Natural killer cell treated with Interleukin-12 subunit alpha and Interleukin-12 subunit beta and Interleukin-15 and Interleukin-18, amount 100 ng/mL, for 72 hours (primary cell): ENCODE data around the gene CFAP73. TPM values are rescaled to one million over a fixed set of nuclear protein-coding genes. Genes with fewer than 3 reads are reported as not detected.

Source experiments
- ATAC-seq, 2 donors: fragments of 150-1000 bp; cut with Tn5 transposase in 1 of 2; sonication (Bioruptor Pico), chemical (Tn5 transposase) in 1 of 2; 2 replicates each; pipeline ENCODE4 v1.10.0; 2021
- DNase-seq: peaks from one replicate; pipeline ENCODE4 v3.0.0; 2022; ENCODE audit warnings: low spot score
- H3K27ac Mint-ChIP-seq, 2 donors: 1 replicate in 1 of 2; 2 replicates in 1 of 2; pipeline ENCODE4 v1.8.0; 2022; ENCODE audit warnings: mixed read lengths in 2 of 2, mild to moderate bottlenecking in 1 of 2, moderate library complexity in 1 of 2
- H3K27me3 Mint-ChIP-seq, 2 donors: 1 replicate in 1 of 2; 2 replicates in 1 of 2; pipeline ENCODE4 v1.8.0; 2022; ENCODE audit warnings: mixed read lengths in 2 of 2
- H3K36me3 Mint-ChIP-seq: one replicate; pipeline ENCODE4 v1.8.0; 2022; ENCODE audit warnings: mixed read lengths
- H3K4me1 Mint-ChIP-seq, 2 donors: 1 replicate in 1 of 2; 2 replicates in 1 of 2; pipeline ENCODE4 v1.8.0; 2022; ENCODE audit warnings: low read depth in 2 of 2, mixed read lengths in 2 of 2, mild to moderate bottlenecking in 1 of 2
- H3K4me3 Mint-ChIP-seq: one replicate; pipeline ENCODE4 v1.8.0; 2022; ENCODE audit warnings: mixed read lengths
- H3K9me3 Mint-ChIP-seq: 2 replicates; pipeline ENCODE4 v1.8.0; 2022; ENCODE audit warnings: mixed read lengths
- total RNA-seq, 2 donors: library from RNA; stranded (reverse); gene quantifications; one replicate each; pipeline ENCODE4 v1.2.3, GENCODE V29; 2022

Gene CFAP73
- total RNA-seq, 2 donors from 2014 or later = 0.28 TPM; not detected in 1

DNA sequence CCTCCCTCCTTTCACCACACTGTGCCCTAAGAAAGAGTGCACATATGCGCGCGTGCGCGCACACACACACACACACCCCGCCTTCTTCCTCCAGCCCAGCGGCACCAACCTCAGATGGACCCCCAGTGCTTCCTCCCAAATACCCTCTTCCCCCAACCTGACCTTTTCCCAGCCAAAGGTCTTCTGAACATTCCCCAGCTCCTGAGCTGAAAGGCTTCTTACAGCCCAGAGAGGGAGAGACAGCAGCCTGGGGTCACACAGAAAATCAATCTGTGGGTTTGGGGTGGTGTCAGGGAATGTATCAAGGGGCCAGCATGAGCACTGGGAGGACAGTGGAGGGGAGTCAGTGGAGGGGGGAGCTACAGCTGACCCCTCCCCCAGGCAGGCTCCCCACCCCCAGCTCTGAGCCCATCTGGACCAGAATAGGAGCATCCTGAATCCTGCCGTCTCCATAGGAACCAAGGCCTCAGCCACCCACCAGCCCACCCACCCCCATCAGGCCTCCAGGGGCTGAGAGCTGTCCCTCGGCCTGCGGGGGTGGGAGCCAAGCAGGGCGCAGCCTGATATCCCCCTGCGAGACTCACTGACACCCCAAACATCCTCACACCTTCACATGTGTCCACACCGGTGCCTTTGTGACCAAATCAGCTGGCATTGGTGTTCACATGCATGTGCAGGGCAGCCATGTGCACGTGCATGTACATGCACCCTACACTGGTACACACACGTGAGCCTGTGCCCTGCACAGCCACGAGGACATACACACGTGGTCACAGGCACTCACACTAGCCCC is 19.7 kb upstream of the CFAP73 start:
- Mint-ChIP-seq H3K4me1 (no peaks in the 10 kb centered on the region), H3K4me3 (no peak overlapping the region), H3K9me3 (no peaks in the 10 kb centered on the region), H3K27ac (no peak overlapping the region), H3K36me3 (no peaks in the 10 kb centered on the region), H3K27me3 (peaks cover 7 to 9% of the 10 kb centered on the region in 2 donors)
- DNase-seq = peak; percentile 38
- ATAC-seq = peak in 1 of 2 donors; percentile 2

GRCh38 chr12:113130457-113131135 is 18.9 kb upstream of the CFAP73 start:
- peak; percentile 45 for DNase-seq
- Mint-ChIP-seq H3K27ac (no peak overlapping the region), H3K4me3 (no peak overlapping the region), H3K27me3 (peaks cover 7 to 9% of the 10 kb centered on the region in 2 donors), H3K36me3 (no peaks in the 10 kb centered on the region), H3K4me1 (no peaks in the 10 kb centered on the region), H3K9me3 (no peaks in the 10 kb centered on the region)
- peak; percentile 17 to 55 for ATAC-seq

DNA sequence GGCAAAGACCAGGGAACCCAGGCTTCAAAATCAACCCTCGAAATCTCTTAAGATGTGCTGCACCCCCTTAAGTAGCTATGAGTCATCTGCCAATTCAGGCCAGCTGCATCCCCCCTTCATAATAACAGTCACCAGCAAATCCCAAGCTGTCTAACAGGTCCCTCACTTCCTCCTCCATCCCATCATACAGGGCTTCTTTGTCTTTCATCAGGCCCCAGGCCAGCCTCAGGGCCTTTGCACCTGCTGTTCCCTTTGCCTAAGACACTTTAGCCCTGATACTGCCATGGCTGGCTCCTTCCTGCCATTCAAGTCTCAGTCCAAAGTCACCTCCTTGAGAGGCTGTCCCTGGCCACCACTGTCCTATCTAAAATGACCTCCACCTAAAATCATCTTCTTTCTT is 18.0 kb upstream of the CFAP73 start:
- Mint-ChIP-seq H3K4me3 (no peak overlapping the region), H3K36me3 (no peaks in the 10 kb centered on the region), H3K27ac (no peak overlapping the region), H3K4me1 (peaks cover 0 to 2% of the 10 kb centered on the region in 2 donors), H3K27me3 (peaks cover 7 to 12% of the 10 kb centered on the region in 2 donors), H3K9me3 (no peaks in the 10 kb centered on the region)
- no peak for DNase-seq
- ATAC-seq = no peak

DNA sequence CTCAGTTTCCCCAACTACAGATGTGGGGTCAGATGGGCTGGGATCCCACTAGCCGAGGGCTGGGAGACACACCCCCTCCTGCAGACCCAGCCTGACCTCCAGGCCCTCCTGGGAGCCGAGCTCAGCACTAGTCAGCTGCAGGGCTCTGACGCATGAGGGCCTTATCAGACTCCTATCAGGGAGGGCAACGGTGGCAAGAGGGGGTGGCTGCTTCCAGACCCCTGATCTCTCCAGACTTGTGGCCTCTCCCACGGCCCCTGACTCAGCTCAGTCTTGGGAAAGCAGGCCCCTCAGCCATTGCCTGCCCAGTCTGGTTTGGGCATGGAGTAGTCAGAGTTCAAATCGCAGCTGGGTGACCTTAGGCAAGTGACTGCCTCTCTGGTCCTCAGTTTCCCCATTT is 16.5 kb upstream of the CFAP73 start:
- Mint-ChIP-seq H3K4me3 (no peak overlapping the region), H3K9me3 (no peaks in the 10 kb centered on the region), H3K27ac (no peak overlapping the region), H3K27me3 (peaks cover 7 to 14% of the 10 kb centered on the region in 2 donors), H3K4me1 (peaks cover 0 to 2% of the 10 kb centered on the region in 2 donors), H3K36me3 (no peaks in the 10 kb centered on the region)
- ATAC-seq (no peak), DNase-seq (peak; percentile 50)

GRCh38 chr12:113133666-113134065 is 15.9 kb upstream of the CFAP73 start:
- no peaks in the 10 kb centered on the region for H3K9me3 Mint-ChIP-seq
- peaks cover 2 to 10% of the 10 kb centered on the region in 2 donors for H3K27me3 Mint-ChIP-seq
- H3K4me1 Mint-ChIP-seq = peaks cover 0 to 2% of the 10 kb centered on the region in 2 donors
- ATAC-seq (no peak), DNase-seq (no peak)
- H3K27ac Mint-ChIP-seq = no peak overlapping the region
- H3K4me3 Mint-ChIP-seq = no peak overlapping the region
- no peaks in the 10 kb centered on the region for H3K36me3 Mint-ChIP-seq

- no peak overlapping the region for H3K27ac Mint-ChIP-seq
- H3K36me3 Mint-ChIP-seq = no peaks in the 10 kb centered on the region
- H3K9me3 Mint-ChIP-seq = no peaks in the 10 kb centered on the region
- H3K4me1 Mint-ChIP-seq = peaks cover 0 to 2% of the 10 kb centered on the region in 2 donors
- H3K27me3 Mint-ChIP-seq = peaks cover 0 to 8% of the 10 kb centered on the region in 2 donors
- H3K4me3 Mint-ChIP-seq = no peak overlapping the region
- DNase-seq = no peak
- ATAC-seq = no peak
Measured at GRCh38 chr12:113134071-113134470, 15.5 kb upstream of the CFAP73 start.

- H3K9me3 Mint-ChIP-seq = no peaks in the 10 kb centered on the region
- no peak overlapping the region for H3K4me3 Mint-ChIP-seq
- H3K4me1 Mint-ChIP-seq = peaks cover 0 to 2% of the 10 kb centered on the region in 2 donors
- peaks cover 0 to 8% of the 10 kb centered on the region in 2 donors for H3K27me3 Mint-ChIP-seq
- H3K36me3 Mint-ChIP-seq = no peaks in the 10 kb centered on the region
- ATAC-seq (no peak), DNase-seq (no peak)
- no peak overlapping the region for H3K27ac Mint-ChIP-seq
Measured at GRCh38 chr12:113134521-113134951, 15.0 kb upstream of the CFAP73 start.

DNA sequence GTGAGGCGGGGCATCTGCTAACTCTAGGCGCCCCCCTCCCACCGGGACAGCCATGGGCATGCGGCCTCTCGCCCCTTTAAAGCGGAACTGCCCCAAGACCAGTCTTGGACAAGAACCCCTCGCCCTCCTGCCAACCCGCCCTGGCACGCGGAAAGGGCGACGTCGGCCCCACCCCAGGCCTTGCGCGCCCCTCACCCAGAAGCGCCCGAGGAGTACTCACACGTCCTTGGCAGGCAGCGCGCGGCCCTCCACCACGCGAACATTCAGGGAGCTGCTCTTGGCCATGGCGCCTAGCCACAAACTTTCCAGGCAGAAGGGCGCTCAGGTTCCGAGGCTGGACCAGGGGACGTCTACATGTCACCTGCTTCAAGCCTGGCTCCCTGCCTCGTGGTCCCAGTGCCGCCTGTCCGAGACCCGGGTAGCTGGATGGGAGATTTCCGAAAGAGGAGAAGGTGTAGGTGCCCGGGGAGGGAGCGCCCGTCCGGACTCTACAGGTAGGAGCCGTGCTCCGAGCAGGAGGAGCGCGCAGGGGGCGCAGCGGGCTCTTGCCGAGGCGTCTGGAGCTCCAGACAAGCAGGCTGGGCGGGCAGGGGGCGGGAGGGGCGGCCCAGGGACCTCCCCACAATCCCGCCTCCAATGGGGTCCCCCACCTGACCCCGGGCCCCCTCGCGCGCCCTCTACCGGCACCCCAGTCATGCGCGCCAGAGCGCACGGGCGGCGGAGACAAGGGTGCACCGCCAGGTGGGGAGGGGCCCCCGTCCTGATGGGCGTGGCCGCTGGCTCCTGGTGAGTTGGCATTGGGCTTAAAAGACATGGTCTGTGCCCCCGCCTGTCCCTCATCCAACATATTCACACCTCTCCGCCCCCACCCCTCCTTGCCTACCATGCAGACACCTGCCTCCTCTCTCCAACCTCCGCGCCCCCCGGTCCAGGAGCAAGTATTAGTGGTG is 14.1 kb upstream of the CFAP73 start, which contains the start of gene RASAL1:
Gene RASAL1, minus strand, starts transcription at position 584 of the 950 bp plus-strand sequence. Its CDS starts 299 bp downstream, at position 285.
- no peak for DNase-seq
- Mint-ChIP-seq H3K9me3 (no peaks in the 10 kb centered on the region), H3K4me1 (peaks cover 0 to 2% of the 10 kb centered on the region in 2 donors), H3K36me3 (no peaks in the 10 kb centered on the region), H3K27me3 (peaks cover 0 to 8% of the 10 kb centered on the region in 2 donors), H3K27ac (no peak within 1 kb of the TSS), H3K4me3 (no peak within 1 kb of the TSS)
- peak; percentile 36 to 51 for ATAC-seq

DNA sequence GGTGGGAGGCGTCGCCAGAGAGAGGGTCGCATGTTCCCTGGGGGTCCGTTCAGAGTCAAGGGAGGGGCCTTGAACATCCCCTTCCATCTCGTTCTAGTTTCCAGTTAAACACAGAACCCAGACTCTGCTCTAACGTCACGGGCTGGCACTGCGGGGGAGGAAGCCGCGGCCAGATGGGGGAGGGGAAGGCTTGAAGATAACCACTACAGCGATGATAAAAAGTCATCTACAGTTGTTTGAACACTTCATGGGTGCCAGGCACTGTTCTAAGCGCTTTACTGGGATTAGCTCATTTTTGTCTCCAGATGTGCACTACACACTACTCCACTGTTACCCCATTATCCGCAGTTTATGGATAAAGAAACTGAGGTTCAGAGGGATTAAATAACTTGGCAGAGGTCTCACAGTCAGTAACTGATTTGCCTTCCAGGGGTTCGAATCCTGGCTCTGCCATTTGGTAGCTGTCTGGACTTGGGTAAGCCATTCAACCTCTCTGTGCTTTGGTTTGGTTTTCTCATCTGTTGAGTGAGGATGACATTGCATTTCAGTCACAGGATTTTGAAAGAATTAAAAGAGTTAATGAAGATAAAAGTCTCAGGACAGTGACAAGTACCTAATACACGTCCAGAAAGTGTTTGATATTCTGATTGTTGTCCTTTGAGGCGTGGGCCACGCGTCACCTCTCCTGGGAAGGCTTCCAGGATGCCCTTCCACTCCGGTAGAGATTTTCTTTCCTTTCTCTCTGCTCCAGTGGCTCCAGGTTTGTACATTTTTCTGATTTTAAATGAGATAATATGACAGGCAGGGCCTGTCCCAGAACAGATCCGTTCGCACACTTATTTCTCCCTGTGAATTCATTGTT is 13.2 kb upstream of the CFAP73 start:
- Mint-ChIP-seq H3K27me3 (peaks cover 0 to 8% of the 10 kb centered on the region in 2 donors), H3K27ac (no peak overlapping the region), H3K9me3 (no peaks in the 10 kb centered on the region), H3K4me3 (no peak overlapping the region), H3K36me3 (no peaks in the 10 kb centered on the region), H3K4me1 (peaks cover 0 to 2% of the 10 kb centered on the region in 2 donors)
- no peak for ATAC-seq
- DNase-seq = no peak

DNA sequence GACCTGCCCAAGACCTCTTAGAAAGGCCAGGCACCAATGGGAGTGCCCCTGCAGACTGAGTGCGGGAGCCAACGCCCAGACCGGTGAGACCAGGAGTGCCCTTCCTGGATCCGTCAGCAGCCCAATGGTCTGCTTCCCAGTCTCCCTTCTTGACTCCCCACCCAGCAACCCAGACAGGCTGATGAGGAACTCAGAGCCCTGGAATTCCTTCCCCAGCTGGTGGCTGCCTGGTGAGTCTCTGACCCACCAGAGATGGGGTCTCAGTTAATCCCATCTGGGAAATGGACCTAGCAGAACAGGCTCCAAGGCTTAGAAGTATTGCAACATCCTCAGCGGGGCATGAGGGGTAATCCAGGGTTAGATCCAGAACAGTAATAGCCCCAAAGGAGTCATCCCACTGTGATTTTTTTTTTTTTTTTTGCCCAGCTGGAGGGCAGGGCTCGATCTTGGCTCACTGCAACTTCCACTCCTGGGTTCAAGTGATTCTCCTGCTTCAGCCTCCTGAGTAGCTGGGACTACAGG is 12.5 kb upstream of the CFAP73 start:
- DNase-seq = no peak
- Mint-ChIP-seq H3K9me3 (no peaks in the 10 kb centered on the region), H3K27me3 (peaks cover 0 to 8% of the 10 kb centered on the region in 2 donors), H3K27ac (no peak overlapping the region), H3K4me1 (peaks cover 0 to 2% of the 10 kb centered on the region in 2 donors), H3K4me3 (no peak overlapping the region), H3K36me3 (no peaks in the 10 kb centered on the region)
- ATAC-seq = no peak

DNA sequence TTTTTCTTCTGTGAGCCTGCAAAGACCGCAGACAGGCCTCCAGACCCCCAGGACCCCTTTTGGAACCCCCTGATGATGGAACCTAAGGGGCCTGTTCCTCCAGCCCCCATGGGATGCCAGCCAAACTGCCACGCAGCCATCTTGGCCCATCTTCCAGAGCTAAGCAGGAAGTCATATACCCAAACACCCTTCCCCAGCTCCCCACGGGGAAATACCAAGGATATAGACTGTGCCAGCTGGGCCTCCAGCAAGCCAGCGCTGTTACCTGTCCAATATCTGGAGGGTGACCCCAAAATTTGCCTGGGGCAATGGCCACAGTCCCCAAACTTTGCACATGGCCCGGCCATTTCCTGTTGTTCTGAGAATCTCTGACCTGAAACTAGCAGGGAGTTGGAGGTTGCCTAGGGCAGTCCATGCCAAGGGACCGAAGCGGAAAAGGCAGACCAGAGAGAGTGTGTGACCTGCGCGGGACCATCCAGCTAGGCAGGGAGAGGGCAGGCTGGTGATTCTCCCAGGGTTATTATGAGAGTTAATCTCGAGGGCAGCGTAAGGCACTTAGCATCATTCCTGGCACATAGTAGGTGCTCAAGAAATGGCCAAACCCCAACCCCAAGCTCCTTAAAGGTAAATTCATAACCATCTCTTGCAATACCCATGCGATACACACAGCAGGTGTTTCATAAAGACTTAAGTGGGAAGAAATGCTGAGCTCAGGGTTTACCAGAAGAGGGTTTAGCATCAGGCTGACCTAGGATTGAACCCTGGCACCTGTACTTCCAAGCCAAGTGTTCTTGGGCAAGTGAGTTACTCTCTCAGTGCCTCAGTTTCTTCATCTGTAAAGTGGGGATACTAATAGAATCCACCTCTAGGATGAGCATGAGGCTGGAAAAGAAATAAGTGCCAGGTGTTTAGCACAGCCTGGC is 11.4 kb upstream of the CFAP73 start:
- DNase-seq (no peak), ATAC-seq (no peak)
- Mint-ChIP-seq H3K9me3 (no peaks in the 10 kb centered on the region), H3K36me3 (no peaks in the 10 kb centered on the region), H3K27me3 (peaks cover 0 to 8% of the 10 kb centered on the region in 2 donors), H3K4me1 (peaks cover 0 to 2% of the 10 kb centered on the region in 2 donors), H3K27ac (no peak overlapping the region), H3K4me3 (no peak overlapping the region)

- H3K36me3 Mint-ChIP-seq = no peaks in the 10 kb centered on the region
- H3K9me3 Mint-ChIP-seq = no peaks in the 10 kb centered on the region
- no peak overlapping the region for H3K27ac Mint-ChIP-seq
- no peak overlapping the region for H3K4me3 Mint-ChIP-seq
- DNase-seq (no peak), ATAC-seq (peak in 1 of 2 donors; percentile 3)
- peaks cover 0 to 2% of the 10 kb centered on the region in 2 donors for H3K4me1 Mint-ChIP-seq
- H3K27me3 Mint-ChIP-seq = peaks cover 0 to 8% of the 10 kb centered on the region in 2 donors
Measured at GRCh38 chr12:113138826-113139225, 10.7 kb upstream of the CFAP73 start.
